DMS 273 (cell line): ENCODE results near the gene CCAR1.
"Not testable (repeated sequence)": the region's sequence is repeated elsewhere in the genome, so short reads cannot be mapped to it uniquely, and the experiment has no call there.

Source experiments
- DNase-seq: peaks from one replicate; lab custom pipeline; 2025; ENCODE audit not compliant: unreplicated experiment; lab: John Stamatoyannopoulos, UW

CCAR1 gene

DNA sequence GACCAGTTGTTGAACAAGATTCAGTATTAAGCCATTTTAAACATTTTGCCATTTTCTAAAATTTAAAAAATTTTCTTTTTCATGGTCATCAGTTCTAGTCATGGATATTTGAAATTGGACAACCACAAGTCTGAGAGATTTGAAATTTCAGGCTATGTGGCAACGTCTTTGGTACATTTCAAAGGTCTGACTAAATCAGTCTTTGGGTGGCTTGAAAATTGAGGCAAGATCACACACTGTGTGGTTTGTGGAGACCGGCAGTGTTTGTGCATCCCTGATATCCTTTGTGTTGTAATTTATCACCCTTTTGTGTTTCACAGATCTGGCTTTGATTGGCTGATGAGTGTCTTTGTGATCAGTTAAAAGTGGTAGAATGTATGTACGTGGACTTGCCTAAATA, 35.7 kb downstream of the CCAR1 start:
- DNase-seq = no peak

GRCh38 chr10:68759223-68759863, 38.3 kb downstream of the CCAR1 start:
- no peak for DNase-seq

- DNase-seq = no peak
These were observed 38.9 kb downstream of the CCAR1 start for GRCh38 chr10:68759967-68760366.

DNA sequence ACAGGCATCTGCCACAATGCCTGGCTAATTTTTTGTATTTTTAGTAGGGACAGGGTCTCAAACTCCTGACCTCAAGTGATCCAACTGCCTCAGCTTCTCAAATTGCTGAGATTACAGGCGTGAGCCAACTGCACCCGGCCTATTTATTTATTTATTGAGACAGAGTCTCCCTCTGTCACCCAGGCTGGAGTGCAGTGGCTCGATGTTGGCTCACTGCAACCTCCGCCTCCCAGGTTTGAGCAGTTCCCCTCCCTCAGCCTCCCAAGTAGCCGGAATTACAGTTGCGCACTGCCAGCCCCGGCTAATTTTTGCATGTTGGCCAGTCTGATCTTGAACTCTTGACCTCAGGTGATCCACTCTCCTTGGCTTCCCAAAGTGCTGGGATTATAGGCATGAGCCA, 46.4 kb downstream of the CCAR1 start:
- not testable (repeated sequence) for DNase-seq

- no peak for DNase-seq
These were observed 60.9 kb downstream of the CCAR1 start for GRCh38 chr10:68781613-68782574.

DNA sequence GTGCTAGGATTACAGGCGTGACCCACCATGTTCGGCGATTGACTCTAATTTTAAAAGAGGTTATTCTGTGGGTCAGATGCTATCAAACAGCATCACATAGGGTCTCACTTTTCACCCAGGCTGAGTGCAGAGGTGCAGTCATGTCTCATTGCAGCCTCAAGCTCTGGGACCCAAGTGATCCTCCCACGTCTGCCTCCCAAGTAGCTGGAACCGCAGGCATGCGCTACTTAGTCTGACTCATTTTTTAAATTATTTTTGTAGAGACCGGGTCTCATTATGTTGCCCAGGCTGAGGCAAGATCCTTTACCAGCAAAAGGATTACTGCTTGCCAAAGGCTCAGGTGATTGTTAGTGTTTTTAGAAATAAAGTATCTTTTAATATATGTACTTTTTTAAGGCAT, 63.4 kb downstream of the CCAR1 start:
- DNase-seq = no peak

DNA sequence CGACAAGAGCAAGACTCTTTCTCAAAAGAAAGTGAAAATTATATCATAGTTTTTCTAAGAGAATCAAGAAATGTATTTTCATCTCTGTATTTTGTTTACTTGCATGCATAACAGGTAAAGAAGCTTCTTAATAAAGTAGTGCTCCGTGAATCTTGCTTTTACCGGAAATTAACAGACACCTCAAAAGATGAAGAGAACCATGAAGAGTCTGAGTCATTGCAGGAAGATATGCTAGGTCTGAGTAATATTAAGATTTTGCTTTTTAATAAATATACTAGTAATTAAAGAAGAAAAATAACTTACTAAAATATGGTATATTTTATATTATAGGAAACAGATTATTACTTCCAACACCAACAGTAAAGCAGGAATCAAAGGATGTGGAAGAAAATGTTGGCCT, 66.8 kb downstream of the CCAR1 start:
- DNase-seq = no peak

DNA sequence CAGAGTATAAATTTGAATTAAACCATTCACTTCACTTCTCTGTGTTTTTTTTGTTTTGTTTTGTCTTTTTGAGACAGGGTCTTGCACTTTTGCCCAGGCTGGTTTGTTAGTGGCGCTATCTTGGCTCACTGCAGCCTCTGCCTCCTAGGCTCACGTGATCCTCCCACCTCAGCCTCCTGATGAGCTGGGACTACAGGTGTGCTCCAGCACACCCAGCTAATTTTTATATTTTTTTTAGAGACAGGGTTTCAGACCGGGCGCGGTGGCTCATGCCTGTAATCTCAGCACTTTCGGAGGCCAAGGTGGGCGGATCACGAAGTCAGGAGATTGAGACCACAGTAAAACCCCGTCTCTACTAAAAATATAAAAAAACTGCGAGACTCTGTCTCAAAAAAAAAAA, 69.4 kb downstream of the CCAR1 start:
- DNase-seq = no peak

- DNase-seq = peak; percentile 2
These were observed 71.1 kb downstream of the CCAR1 start for GRCh38 chr10:68792115-68792514.

DNA sequence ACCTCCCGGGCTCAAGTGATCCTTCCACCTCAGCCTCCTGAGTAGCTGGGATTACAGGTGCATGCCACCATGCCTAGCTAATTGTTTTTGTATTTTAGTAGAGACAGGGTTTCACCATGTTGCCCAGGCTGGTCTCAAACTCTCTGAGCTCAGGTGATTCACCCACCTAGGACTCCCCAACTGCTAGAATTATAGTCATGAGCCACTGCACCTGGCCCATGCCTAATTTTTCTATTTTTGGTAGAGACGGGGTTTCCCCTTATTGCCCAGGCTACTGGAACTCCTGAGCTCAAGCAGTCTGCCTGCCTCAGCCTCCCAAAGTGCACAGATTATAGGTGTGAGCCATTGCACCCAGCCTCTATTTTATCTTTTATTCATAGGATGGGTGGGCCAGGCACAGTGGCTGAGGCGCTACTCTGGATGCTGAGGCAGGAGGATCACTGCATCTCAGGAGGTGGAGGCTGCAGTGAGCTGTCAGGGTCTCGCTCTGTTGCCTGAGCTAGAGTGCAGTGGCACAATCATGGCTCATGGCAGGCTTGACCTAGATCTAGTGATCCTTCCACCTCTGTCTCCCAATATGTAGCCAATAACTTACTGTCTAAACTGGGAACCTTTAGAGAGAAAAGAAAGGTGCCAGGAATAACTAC, 75.0 kb downstream of the CCAR1 start:
- no peak for DNase-seq

- DNase-seq = no peak
These were observed 75.6 kb downstream of the CCAR1 start for GRCh38 chr10:68796605-68797004.

DNA sequence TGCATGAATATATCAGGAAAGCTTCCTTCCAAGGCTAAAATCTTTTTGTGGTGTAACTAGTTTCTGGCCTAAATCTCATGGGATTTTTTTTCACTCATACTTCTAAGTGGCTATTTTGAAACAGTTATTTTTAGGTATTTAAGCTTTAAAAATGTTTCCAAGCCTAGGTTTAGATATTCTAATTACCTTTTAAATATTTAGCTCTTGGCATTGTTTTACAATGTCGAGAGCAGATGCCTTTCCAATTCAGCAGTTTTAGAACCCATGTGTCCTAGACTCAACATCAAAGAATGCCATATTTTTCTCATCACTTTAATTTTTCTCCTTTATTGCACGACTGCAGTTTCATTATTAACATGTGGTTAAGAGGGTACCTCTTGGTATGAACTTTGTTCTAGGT, 79.2 kb downstream of the CCAR1 start:
- no peak for DNase-seq

DNA sequence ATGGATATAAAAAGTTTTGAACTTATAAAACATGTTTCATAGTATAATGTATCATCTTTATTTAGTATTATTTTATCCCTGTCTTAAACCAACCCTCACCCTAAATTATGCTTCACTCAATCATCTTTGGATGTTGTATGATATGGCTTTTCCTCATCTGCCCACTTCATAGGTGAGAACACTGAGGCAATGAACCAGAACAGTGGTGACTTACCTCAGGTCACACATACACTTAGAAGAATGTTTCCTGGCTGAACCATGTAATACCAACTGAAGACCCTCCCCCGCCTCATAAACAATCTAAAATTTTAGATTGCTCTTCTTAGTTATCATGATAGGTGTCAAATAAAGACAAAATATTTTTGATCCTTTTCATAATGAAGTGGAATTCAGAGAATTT, 83.7 kb downstream of the CCAR1 start:
- no peak for DNase-seq

DNA sequence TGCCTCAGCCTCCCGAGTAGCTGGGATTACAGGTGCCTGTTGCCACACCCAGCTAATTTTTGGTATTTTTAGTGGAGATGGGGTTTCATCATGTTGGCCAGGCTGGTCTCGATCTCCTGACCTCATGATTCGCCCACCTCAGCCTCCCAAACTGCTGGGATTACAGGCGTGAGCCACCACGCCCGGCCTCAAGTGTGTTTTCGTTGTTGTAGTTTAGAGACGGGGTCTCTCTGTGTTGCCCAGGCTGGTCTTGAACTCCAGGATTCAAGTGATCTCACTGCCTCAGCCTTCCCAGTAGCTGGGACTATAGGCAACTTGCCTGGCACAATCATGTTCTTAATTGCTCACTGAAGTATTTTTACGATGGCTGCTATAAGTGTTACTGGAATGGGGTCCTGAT, 89.8 kb downstream of the CCAR1 start:
- DNase-seq = not testable (repeated sequence)

GRCh38 chr10:68811314-68812009, 90.4 kb downstream of the CCAR1 start:
- no peak for DNase-seq

DNA sequence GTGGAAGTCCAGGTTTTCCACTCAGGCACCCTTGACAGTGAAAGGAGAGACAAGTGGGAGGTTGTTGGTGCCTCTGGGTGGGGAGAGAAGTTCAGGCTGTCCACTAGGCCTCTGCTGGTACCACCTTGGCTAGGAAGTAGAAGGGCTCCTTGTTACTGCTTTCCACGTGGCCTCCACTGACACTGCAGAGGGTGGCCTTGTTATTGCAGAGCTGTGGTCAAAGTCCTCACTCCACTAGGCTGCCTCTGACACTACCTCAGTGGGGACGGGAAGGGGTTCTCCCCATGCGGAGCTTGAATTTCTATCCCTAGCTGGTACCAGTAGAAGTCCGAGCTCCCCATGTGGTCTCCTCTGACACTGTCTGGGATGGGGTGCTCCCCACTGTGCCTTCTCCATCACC, 91.4 kb downstream of the CCAR1 start:
- no peak for DNase-seq

- no peak for DNase-seq
These were observed 92.5 kb downstream of the CCAR1 start for GRCh38 chr10:68813559-68813958.

DNA sequence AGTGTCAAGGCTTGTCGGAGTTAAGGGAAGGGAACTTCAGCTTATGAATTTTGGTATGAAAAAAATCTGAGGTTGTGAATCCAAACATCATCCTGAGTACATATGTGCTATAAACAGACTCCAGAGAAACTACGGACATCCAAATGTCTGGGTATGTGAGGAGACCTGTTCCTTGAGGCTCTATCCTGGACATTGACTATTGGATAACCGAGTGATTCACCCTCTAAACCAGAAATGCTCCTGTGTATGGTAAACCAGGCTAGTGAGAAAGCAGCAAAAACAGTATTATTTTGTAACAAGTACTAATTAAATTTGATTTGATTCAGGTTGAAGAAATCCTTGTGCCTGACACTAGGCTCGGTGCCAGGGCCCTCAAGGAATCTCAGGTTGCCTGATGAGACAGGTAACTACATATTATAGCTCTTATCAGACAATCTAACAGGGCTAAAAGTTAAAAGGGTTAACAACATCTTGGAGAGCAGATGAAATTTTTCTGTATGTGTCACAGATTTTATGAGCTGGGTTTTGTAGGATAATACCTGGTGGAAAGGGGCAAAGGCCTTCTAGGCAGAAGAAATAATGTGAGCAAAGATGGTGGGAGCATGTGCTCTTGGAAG, 95.9 kb downstream of the CCAR1 start:
- no peak for DNase-seq

DNA sequence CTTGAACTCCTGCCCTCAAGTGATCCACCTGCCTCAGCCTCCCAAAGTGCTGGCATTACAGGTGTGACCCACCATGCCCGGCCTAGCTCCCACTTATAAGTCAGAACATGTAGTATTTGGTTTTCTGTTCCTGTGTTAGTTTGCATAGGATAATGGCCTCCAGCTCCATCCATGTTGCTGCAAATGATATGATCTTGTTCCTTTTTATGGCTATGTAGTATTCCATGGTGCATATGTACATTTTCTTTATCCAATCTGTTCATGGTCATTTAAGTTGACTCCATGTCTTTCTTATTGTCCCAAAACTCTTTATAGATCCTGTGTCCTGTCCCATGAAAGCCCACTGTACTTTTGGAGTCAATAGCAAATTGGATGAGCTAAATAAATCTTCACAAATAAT, 99.3 kb downstream of the CCAR1 start:
- not testable (repeated sequence) for DNase-seq

DNA sequence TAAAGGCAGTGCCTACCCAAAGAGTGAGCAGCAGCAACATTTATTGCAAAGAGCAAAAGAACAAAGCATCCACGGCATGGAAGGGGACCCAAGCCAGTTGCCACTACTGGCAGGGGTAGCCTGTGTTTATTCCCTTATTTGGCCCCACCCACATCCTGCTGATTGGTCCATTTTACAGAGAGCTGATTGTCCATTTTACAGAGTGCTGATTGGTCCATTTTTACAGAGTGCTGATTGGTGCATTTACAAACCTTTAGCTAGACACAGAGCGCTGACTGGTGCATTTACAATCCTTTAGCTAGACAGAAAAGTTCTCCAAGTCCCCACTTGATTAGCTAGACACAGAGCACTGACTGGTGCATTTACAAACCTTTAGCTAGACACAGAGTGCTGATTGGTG, 101.6 kb downstream of the CCAR1 start:
- DNase-seq = not testable (repeated sequence)
